HCT116 (cell line): Measurements from ENCODE around the gene OSCAR. TPM values are rescaled to one million over a fixed set of nuclear protein-coding genes. Genes with fewer than 3 reads are reported as not detected.

ENCODE experiments used
- ATAC-seq: fragments of 200-7000 bp; cut with Tn5 transposase; 2 replicates; pipeline ENCODE4 v1.9.1; 2020; ENCODE audit warnings: mild to moderate bottlenecking, moderate library complexity
- BruUV-seq: library from RNA; stranded (reverse); fragments of 400-500 nt; replicated peaks from 2 replicates; lab custom pipeline; 2021; lab: Mats Ljungman, UMichigan
- CTCF ChIA-PET: fragments of 300-600 bp; sonication (Branson Sonifier 250); formaldehyde crosslinking; loops from one replicate; lab custom pipeline; 2021; ENCODE audit warnings: antibody characterized with exemption; lab: Charles Lee
- POLR2A ChIA-PET: fragments of 300-600, 350-600 bp; sonication (Branson Sonifier 250); formaldehyde crosslinking; loops from one replicate; lab custom pipeline; 2021; ENCODE audit warnings: antibody characterized with exemption; lab: Charles Lee
- RAD21 ChIA-PET, 2 experiments: fragments of 300-600 bp; sonication (Branson Sonifier 250); formaldehyde crosslinking; loops; one replicate each; lab custom pipeline; 2023; ENCODE audit warnings: low total read pairs in 2 of 2; ENCODE audit not compliant: uncharacterized antibody in 2 of 2, unreplicated experiment in 2 of 2, low non-redundant PET in 1 of 2; lab: Charles Lee
- DNase-seq: peaks from one replicate; pipeline ENCODE4 v3.0.0-alpha.2; 2010; ENCODE audit warnings: low read depth, low spot score
- H2AFZ ChIP-seq: fragments of 200-600 bp; shearing (Covaris generic), sonication (generic); 2 replicates; pipeline ENCODE4 v1.6.1; 2017; ENCODE audit warnings: low read depth, mixed run types, mixed read lengths, antibody characterized with exemption, low read length; ENCODE audit not compliant: poor library complexity, severe bottlenecking
- H3K27ac ChIP-seq: 2 replicates; pipeline ENCODE4 v1.5.1; 2012; ENCODE audit warnings: low read depth, low read length
- H3K27me3 ChIP-seq: fragments of 200-600 bp; sonication (generic); 2 replicates; pipeline ENCODE4 v1.6.1; 2016; ENCODE audit warnings: mixed run types, low read length, mixed read lengths; ENCODE audit not compliant: insufficient read depth
- H3K36me3 ChIP-seq, 2 experiments: fragments of 200-500 bp in 1 of 2; fragments of 200-600 bp in 1 of 2; sonication (Bioruptor generic) in 1 of 2; sonication (generic) in 1 of 2; 2 replicates each; pipeline versions ENCODE4 v1.5.1 to v1.6.1; 2014 to 2016; ENCODE audit warnings: low read length in 2 of 2, inconsistent platforms in 1 of 2, mixed read lengths in 1 of 2, mixed run types in 1 of 2; ENCODE audit not compliant: insufficient read depth in 2 of 2, control insufficient read depth in 1 of 2
- H3K4me1 ChIP-seq, 2 experiments: fragments of 200-600 bp in 1 of 2; sonication (generic) in 1 of 2; 2 replicates each; pipeline versions ENCODE4 v1.5.1 to v1.6.1; 2012 to 2017; ENCODE audit warnings: low read length in 2 of 2, inconsistent platforms in 1 of 2, mild to moderate bottlenecking in 1 of 2, mixed read lengths in 1 of 2, mixed run types in 1 of 2, moderate library complexity in 1 of 2; ENCODE audit not compliant: insufficient read depth in 2 of 2, control insufficient read depth in 1 of 2
- H3K4me2 ChIP-seq: fragments of 200-600 bp; sonication (generic); 2 replicates; pipeline ENCODE4 v1.6.1; 2017; ENCODE audit warnings: mixed run types, low read length, mixed read lengths
- H3K4me3 ChIP-seq, 2 experiments: fragments of 200-600 bp in 1 of 2; sonication (generic) in 1 of 2; replicated peaks in 1 of 2; 2 replicates each; pipeline ENCODE4 v1.5.1; 2011 to 2016; ENCODE audit warnings: low read length in 2 of 2, control low read depth in 1 of 2, low read depth in 1 of 2, mild to moderate bottlenecking in 1 of 2, mixed read lengths in 1 of 2, mixed run types in 1 of 2
- H3K79me2 ChIP-seq: fragments of 200-600 bp; sonication (generic); 2 replicates; pipeline ENCODE4 v1.6.1; 2017; ENCODE audit warnings: mild to moderate bottlenecking, mixed run types, low read length, moderate library complexity, mixed read lengths; ENCODE audit not compliant: insufficient read depth
- H3K9ac ChIP-seq: fragments of 200-600 bp; sonication (generic); 2 replicates; pipeline ENCODE4 v1.6.1; 2016; ENCODE audit warnings: low read length, mixed read lengths
- H3K9me2 ChIP-seq: fragments of 200-600 bp; sonication (generic), shearing (Covaris generic); 2 replicates; pipeline ENCODE4 v1.6.1; 2017; ENCODE audit warnings: mixed run types, mild to moderate bottlenecking, moderate library complexity; ENCODE audit not compliant: insufficient read depth
- H3K9me3 ChIP-seq, 2 experiments: fragments of 200-500 bp in 1 of 2; fragments of 200-600 bp in 1 of 2; sonication (Bioruptor generic) in 1 of 2; sonication (generic) in 1 of 2; 2 replicates each; pipeline ENCODE4 v1.6.1; 2014 to 2017; ENCODE audit warnings: low read length in 2 of 2, mixed read lengths in 2 of 2, inconsistent platforms in 1 of 2, low read depth in 1 of 2, mild to moderate bottlenecking in 1 of 2, mixed run types in 1 of 2, moderate library complexity in 1 of 2; ENCODE audit not compliant: control insufficient read depth in 1 of 2, insufficient read depth in 1 of 2
- H4K20me1 ChIP-seq: fragments of 200-600 bp; sonication (generic), shearing (Covaris generic); 2 replicates; pipeline ENCODE4 v1.6.1; 2017; ENCODE audit warnings: mixed run types, mild to moderate bottlenecking, moderate library complexity; ENCODE audit not compliant: insufficient read depth
- ATF3 ChIP-seq: IDR thresholded peaks from 2 replicates; pipeline ENCODE4 v1.6.1; 2012
- CBX3 ChIP-seq: IDR thresholded peaks from 2 replicates; pipeline ENCODE4 v1.6.1; 2012; ENCODE audit warnings: low read depth
- CEBPB ChIP-seq: IDR thresholded peaks from 2 replicates; pipeline ENCODE4 v1.6.1; 2012; ENCODE audit warnings: low read depth
- EZH2phosphoT487 ChIP-seq: fragments of 200-600 bp; IDR thresholded peaks from 2 replicates; pipeline ENCODE4 v1.6.1; 2018; ENCODE audit warnings: antibody characterized with exemption, borderline replicate concordance
- FOSL1 ChIP-seq: IDR thresholded peaks from 2 replicates; pipeline ENCODE4 v1.6.1; 2012; ENCODE audit warnings: low read depth
- JUND ChIP-seq: IDR thresholded peaks from 2 replicates; pipeline ENCODE4 v1.6.1; 2012
- MAX ChIP-seq: IDR thresholded peaks from 2 replicates; pipeline ENCODE4 v1.6.1; 2012
- POLR2A ChIP-seq: IDR thresholded peaks from 2 replicates; pipeline ENCODE4 v1.7.0; 2011; ENCODE audit warnings: borderline replicate concordance; ENCODE audit not compliant: insufficient read depth, insufficient read length; ENCODE audit errors: extremely low read depth
- RAD21 ChIP-seq: IDR thresholded peaks from 2 replicates; pipeline ENCODE4 v1.6.1; 2012; ENCODE audit warnings: low read depth, mild to moderate bottlenecking
- SIN3A ChIP-seq: IDR thresholded peaks from 2 replicates; pipeline ENCODE4 v1.6.1; 2012; ENCODE audit warnings: low read depth
- SP1 ChIP-seq: IDR thresholded peaks from 2 replicates; pipeline ENCODE4 v1.6.1; 2012; ENCODE audit warnings: low read depth
- SRF ChIP-seq: IDR thresholded peaks from 2 replicates; pipeline ENCODE4 v1.6.1; 2012; ENCODE audit warnings: low read depth
- TCF7L2 ChIP-seq: IDR thresholded peaks from 2 replicates; pipeline ENCODE4 v1.7.0; 2011; ENCODE audit warnings: borderline replicate concordance, inconsistent platforms; ENCODE audit not compliant: insufficient read depth, insufficient read length; ENCODE audit errors: extremely low read depth
- ZBTB33 ChIP-seq: IDR thresholded peaks from 2 replicates; pipeline ENCODE4 v1.6.1; 2011; ENCODE audit warnings: mild to moderate bottlenecking, low read length, moderate library complexity; ENCODE audit not compliant: insufficient replicate concordance; ENCODE audit errors: extremely low read depth
- intact Hi-C: fragments of 100-400 bp; cut with micrococcal nuclease; formaldehyde crosslinking; loops from 2 replicates; pipeline ENCODE4 v1.10.0; 2022
- total RNA-seq: library from RNA; stranded (reverse); gene quantifications from one replicate; pipeline ENCODE4 v1.2.1, GENCODE V29; 2021; ENCODE audit not compliant: unreplicated experiment
- TF ChIP-seq, protein P1 (sequence below): IDR thresholded peaks from 2 replicates; pipeline ENCODE4 v1.6.1; 2012; ENCODE audit warnings: low read depth

The OSCAR gene
- total RNA-seq, 1 experiment from 2014 or later: 0.59 TPM

- POLR2A ChIA-PET: no interaction called here
- no peaks in the 10 kb centered on the region for H3K27me3 ChIP-seq
- no peak overlapping the region for H3K9ac ChIP-seq
- CTCF ChIA-PET: no interaction called here
- no peaks in the 10 kb centered on the region for H3K9me2 ChIP-seq
- BruUV-seq: no TSS peak
- H3K4me2 ChIP-seq: no peak overlapping the region
- intact Hi-C loops: no loop called here
- no peaks in the 10 kb centered on the region for H4K20me1 ChIP-seq
- H2AFZ ChIP-seq: no peak overlapping the region
- H3K4me1 ChIP-seq: no peaks in the 10 kb centered on the region
- H3K79me2 ChIP-seq: peaks cover 25% of the 10 kb centered on the region
- H3K4me3 ChIP-seq: no peak overlapping the region
- ATAC-seq (no peak), DNase-seq (no peak)
- H3K27ac ChIP-seq: no peak overlapping the region
- RAD21 ChIA-PET: no interaction called here
- TF ChIP-seq CEBPB (no peak), JUND (no peak), ATF3 (no peak), SIN3A (no peak)
- H3K36me3 ChIP-seq: peaks cover 28 to 29% of the 10 kb centered on the region in 2 experiments; a peak in 3 of 4 replicates
- H3K9me3 ChIP-seq: no peaks in the 10 kb centered on the region
Observed at GRCh38 chr19:54108496-54108895, 7.9 kb upstream of the OSCAR start.

GRCh38 chr19:54107876-54108490 is 7.4 kb upstream of the OSCAR start:
- BruUV-seq: no TSS peak
- peaks cover 30% of the 10 kb centered on the region for H3K79me2 ChIP-seq
- ChIA-PET RAD21 (no interaction called here), CTCF (no interaction called here), POLR2A (no interaction called here)
- H3K27me3 ChIP-seq: no peaks in the 10 kb centered on the region
- H3K4me3 ChIP-seq: no peak overlapping the region
- no peak overlapping the region for H3K4me2 ChIP-seq
- no peak overlapping the region for H3K27ac ChIP-seq
- DNase-seq: no peak
- no peaks in the 10 kb centered on the region for H3K4me1 ChIP-seq
- intact Hi-C loops: no loop called here
- H4K20me1 ChIP-seq: no peaks in the 10 kb centered on the region
- H3K9me2 ChIP-seq: no peaks in the 10 kb centered on the region
- no peak overlapping the region for H3K9ac ChIP-seq
- no peak for ATAC-seq
- no peak overlapping the region for H2AFZ ChIP-seq
- peaks cover 28 to 29% of the 10 kb centered on the region in 2 experiments; a peak in 3 of 4 replicates for H3K36me3 ChIP-seq
- no peaks in the 10 kb centered on the region for H3K9me3 ChIP-seq
- TF ChIP-seq RAD21 (no peak), EZH2phosphoT487 (no peak), SIN3A (no peak), SRF (no peak), SP1 (no peak), ATF3 (no peak), CBX3 (no peak), MAX (no peak), POLR2A (no peak), ZBTB33 (no peak), TCF7L2 (no peak), FOSL1 (no peak)
- TF ChIP-seq, protein P1, sequence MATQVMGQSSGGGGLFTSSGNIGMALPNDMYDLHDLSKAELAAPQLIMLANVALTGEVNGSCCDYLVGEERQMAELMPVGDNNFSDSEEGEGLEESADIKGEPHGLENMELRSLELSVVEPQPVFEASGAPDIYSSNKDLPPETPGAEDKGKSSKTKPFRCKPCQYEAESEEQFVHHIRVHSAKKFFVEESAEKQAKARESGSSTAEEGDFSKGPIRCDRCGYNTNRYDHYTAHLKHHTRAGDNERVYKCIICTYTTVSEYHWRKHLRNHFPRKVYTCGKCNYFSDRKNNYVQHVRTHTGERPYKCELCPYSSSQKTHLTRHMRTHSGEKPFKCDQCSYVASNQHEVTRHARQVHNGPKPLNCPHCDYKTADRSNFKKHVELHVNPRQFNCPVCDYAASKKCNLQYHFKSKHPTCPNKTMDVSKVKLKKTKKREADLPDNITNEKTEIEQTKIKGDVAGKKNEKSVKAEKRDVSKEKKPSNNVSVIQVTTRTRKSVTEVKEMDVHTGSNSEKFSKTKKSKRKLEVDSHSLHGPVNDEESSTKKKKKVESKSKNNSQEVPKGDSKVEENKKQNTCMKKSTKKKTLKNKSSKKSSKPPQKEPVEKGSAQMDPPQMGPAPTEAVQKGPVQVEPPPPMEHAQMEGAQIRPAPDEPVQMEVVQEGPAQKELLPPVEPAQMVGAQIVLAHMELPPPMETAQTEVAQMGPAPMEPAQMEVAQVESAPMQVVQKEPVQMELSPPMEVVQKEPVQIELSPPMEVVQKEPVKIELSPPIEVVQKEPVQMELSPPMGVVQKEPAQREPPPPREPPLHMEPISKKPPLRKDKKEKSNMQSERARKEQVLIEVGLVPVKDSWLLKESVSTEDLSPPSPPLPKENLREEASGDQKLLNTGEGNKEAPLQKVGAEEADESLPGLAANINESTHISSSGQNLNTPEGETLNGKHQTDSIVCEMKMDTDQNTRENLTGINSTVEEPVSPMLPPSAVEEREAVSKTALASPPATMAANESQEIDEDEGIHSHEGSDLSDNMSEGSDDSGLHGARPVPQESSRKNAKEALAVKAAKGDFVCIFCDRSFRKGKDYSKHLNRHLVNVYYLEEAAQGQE: no peak
